ENCODE results near the gene RIMKLA. TPM values are rescaled to one million over a fixed set of nuclear protein-coding genes. Genes with fewer than 3 reads are reported as not detected.

RIMKLA gene
- total and polyA plus RNA-seq, 2 of the 13 experiments (the other 11 are each of a cell fraction or from before 2014, with no cell fraction given): 2.5 to 3.8 TPM

- TF ChIP-seq ZNF710 (CRISPR knock-in tag; IDR thresholded peaks at IDR 0.05; ENCODE audit: borderline replicate concordance) (no peak; the same call in 1 of the 2 replicates), ZSCAN30 (CRISPR knock-in tag; IDR thresholded peaks at IDR 0.05) (no peak), MXD4 (CRISPR knock-in tag; IDR thresholded peaks at IDR 0.05) (peak; percentile 81), SRF (IDR thresholded peaks at IDR 0.05; ENCODE audit: low read depth, low read length) (no peak), MED8 (CRISPR knock-in tag; IDR thresholded peaks at IDR 0.05; ENCODE audit: insufficient replicate concordance) (peak; percentile 73), STAG1 (CRISPR knock-in tag; IDR thresholded peaks at IDR 0.05) (peak; percentile 45), ZNF446 (CRISPR knock-in tag; IDR thresholded peaks at IDR 0.05) (no peak), ZBTB3 (CRISPR knock-in tag; IDR thresholded peaks at IDR 0.05; ENCODE audit: borderline replicate concordance, low read depth) (peak; percentile 28; the same call in 1 of the 2 replicates), RAD51 (IDR thresholded peaks at IDR 0.05; ENCODE audit: borderline replicate concordance) (no peak), ZBTB1 (CRISPR knock-in tag; IDR thresholded peaks at IDR 0.05; ENCODE audit: borderline replicate concordance) (no peak), PITX1 (CRISPR knock-in tag; IDR thresholded peaks at IDR 0.05) (peak; percentile 37; the same call in 1 of the 2 replicates), STAT5B (CRISPR knock-in tag; IDR thresholded peaks at IDR 0.05) (peak; percentile 71; the same call in 1 of the 2 replicates), MAZ (IDR thresholded peaks at IDR 0.05; ENCODE audit: borderline replicate concordance, low read depth, low read length) (no peak; the same call in 1 of the 2 replicates), MAZ (CRISPR knock-in tag; IDR thresholded peaks at IDR 0.05; ENCODE audit: low read depth) (peak; percentile 94), CEBPB (IDR thresholded peaks at IDR 0.05; ENCODE audit: borderline replicate concordance, low read depth, low read length) (no peak), ZNF841 (CRISPR knock-in tag; IDR thresholded peaks at IDR 0.05; ENCODE audit: borderline replicate concordance) (no peak; the same call in 1 of the 2 replicates), ZNF800 (CRISPR knock-in tag; IDR thresholded peaks at IDR 0.05) (peak; percentile 61; the same call in 1 of the 2 replicates), CCDC6 (CRISPR knock-in tag; IDR thresholded peaks at IDR 0.05) (no peak; the same call in none of the 2 replicates), SIX4 (CRISPR knock-in tag; IDR thresholded peaks at IDR 0.05) (peak; percentile 53), CBX1 (IDR thresholded peaks at IDR 0.05; ENCODE audit: low read depth) (peak; percentile 92), MLX (CRISPR knock-in tag; IDR thresholded peaks at IDR 0.05) (peak; percentile 56; the same call in 1 of the 2 replicates), ZFP91 (CRISPR knock-in tag; IDR thresholded peaks at IDR 0.05; ENCODE audit: borderline replicate concordance) (peak; percentile 85), ZNF441 (CRISPR knock-in tag; IDR thresholded peaks at IDR 0.05; ENCODE audit: borderline replicate concordance) (peak; percentile 85), MTF1 (CRISPR knock-in tag; IDR thresholded peaks at IDR 0.05) (peak; percentile 58; the same call in 1 of the 2 replicates)
Observed at GRCh38 chr1:42335050-42335808, 45.4 kb upstream of the RIMKLA start, which contains the start of gene FOXJ3 (continued).

All from HepG2 (cell line).